Nephron (organoid): ENCODE measurements around the gene AGAP1.

Source experiments
- H3K27ac Mint-ChIP-seq, 3 experiments: 2 replicates each; pipeline ENCODE4 v1.8.0; 2020; ENCODE audit warnings: mixed read lengths in 3 of 3, mild to moderate bottlenecking in 2 of 3, moderate library complexity in 1 of 3
- H3K27me3 Mint-ChIP-seq: 2 replicates; pipeline ENCODE4 v1.8.0; 2021; ENCODE audit warnings: low read depth, mild to moderate bottlenecking, moderate library complexity, mixed read lengths
- H3K36me3 Mint-ChIP-seq: 2 replicates; pipeline ENCODE4 v1.8.0; 2020; ENCODE audit warnings: low read depth, mixed read lengths
- H3K4me1 Mint-ChIP-seq: 2 replicates; pipeline ENCODE4 v1.8.0; 2020; ENCODE audit warnings: mixed read lengths
- H3K4me3 Mint-ChIP-seq, 3 experiments: 2 replicates each; pipeline ENCODE4 v1.8.0; 2020; ENCODE audit warnings: mild to moderate bottlenecking in 3 of 3, mixed read lengths in 3 of 3, moderate library complexity in 2 of 3
- H3K9me3 Mint-ChIP-seq: 2 replicates; pipeline ENCODE4 v1.8.0; 2020; ENCODE audit warnings: mixed read lengths
- CTCF ChIP-seq, 3 experiments: fragments of 200-600 bp; sonication (generic); IDR thresholded peaks; one replicate each; pipeline ENCODE4 v1.5.0; 2021; ENCODE audit warnings: antibody characterized with exemption in 3 of 3; ENCODE audit not compliant: unreplicated experiment in 3 of 3

AGAP1 gene

GRCh38 chr2:235566415-235566814, 72.6 kb downstream of the AGAP1 start:
- no peaks in the 10 kb centered on the region for H3K9me3 Mint-ChIP-seq
- peaks cover 11% of the 10 kb centered on the region for H3K36me3 Mint-ChIP-seq
- H3K4me1 Mint-ChIP-seq = peaks cover 26% of the 10 kb centered on the region
- TF ChIP-seq CTCF (IDR thresholded peaks at IDR 0.05; ENCODE audit: unreplicated experiment in 3 of 3) = no peak
- no peak overlapping the region for H3K4me3 Mint-ChIP-seq
- peaks cover 10% of the 10 kb centered on the region for H3K27me3 Mint-ChIP-seq
- no peak overlapping the region for H3K27ac Mint-ChIP-seq

GRCh38 chr2:235566931-235567495, 73.2 kb downstream of the AGAP1 start:
- peaks cover 10% of the 10 kb centered on the region for H3K27me3 Mint-ChIP-seq
- no peak overlapping the region for H3K4me3 Mint-ChIP-seq
- H3K27ac Mint-ChIP-seq = no peak overlapping the region
- H3K9me3 Mint-ChIP-seq = no peaks in the 10 kb centered on the region
- peaks cover 11% of the 10 kb centered on the region for H3K36me3 Mint-ChIP-seq
- H3K4me1 Mint-ChIP-seq = peaks cover 20% of the 10 kb centered on the region
- TF ChIP-seq CTCF (IDR thresholded peaks at IDR 0.05; ENCODE audit: unreplicated experiment in 3 of 3) = no peak

GRCh38 chr2:235567842-235568241, 74.0 kb downstream of the AGAP1 start:
- Mint-ChIP-seq H3K9me3 (no peaks in the 10 kb centered on the region), H3K36me3 (peaks cover 11% of the 10 kb centered on the region), H3K4me3 (no peak overlapping the region), H3K4me1 (peaks cover 13% of the 10 kb centered on the region), H3K27ac (no peak overlapping the region), H3K27me3 (peaks cover 10% of the 10 kb centered on the region)
- no peak for TF ChIP-seq CTCF (IDR thresholded peaks at IDR 0.05; ENCODE audit: unreplicated experiment in 3 of 3)

GRCh38 chr2:235568431-235568830, 74.6 kb downstream of the AGAP1 start:
- peaks cover 11% of the 10 kb centered on the region for H3K36me3 Mint-ChIP-seq
- no peak for TF ChIP-seq CTCF (IDR thresholded peaks at IDR 0.05; ENCODE audit: unreplicated experiment in 3 of 3)
- no peak overlapping the region for H3K27ac Mint-ChIP-seq
- H3K9me3 Mint-ChIP-seq = no peaks in the 10 kb centered on the region
- H3K4me3 Mint-ChIP-seq = no peak overlapping the region
- peaks cover 10% of the 10 kb centered on the region for H3K27me3 Mint-ChIP-seq
- peaks cover 14% of the 10 kb centered on the region for H3K4me1 Mint-ChIP-seq

- peaks cover 5% of the 10 kb centered on the region for H3K27me3 Mint-ChIP-seq
- no peak overlapping the region for H3K4me3 Mint-ChIP-seq
- TF ChIP-seq CTCF (IDR thresholded peaks at IDR 0.05; ENCODE audit: unreplicated experiment in 3 of 3) = no peak
- no peak overlapping the region for H3K27ac Mint-ChIP-seq
- H3K36me3 Mint-ChIP-seq = peaks cover 11% of the 10 kb centered on the region
- no peaks in the 10 kb centered on the region for H3K9me3 Mint-ChIP-seq
- peaks cover 16% of the 10 kb centered on the region for H3K4me1 Mint-ChIP-seq
These were observed 76.0 kb downstream of the AGAP1 start for GRCh38 chr2:235569837-235570236.

GRCh38 chr2:235570256-235570655, 76.4 kb downstream of the AGAP1 start:
- Mint-ChIP-seq H3K4me1 (peaks cover 16% of the 10 kb centered on the region), H3K27ac (no peak overlapping the region)
- no peak for TF ChIP-seq CTCF (IDR thresholded peaks at IDR 0.05; ENCODE audit: unreplicated experiment in 3 of 3)

More at GRCh38 chr2:235570256-235570655, 76.4 kb downstream of the AGAP1 start:
- Mint-ChIP-seq H3K36me3 (peaks cover 11% of the 10 kb centered on the region), H3K27me3 (peaks cover 5% of the 10 kb centered on the region), H3K9me3 (no peaks in the 10 kb centered on the region), H3K4me3 (no peak overlapping the region)
